ENCODE measurements around the gene FYN.
"Not testable (repeated sequence)": the region's sequence is repeated elsewhere in the genome, so short reads cannot be mapped to it uniquely, and the experiment has no call there.

The FYN gene

DNA sequence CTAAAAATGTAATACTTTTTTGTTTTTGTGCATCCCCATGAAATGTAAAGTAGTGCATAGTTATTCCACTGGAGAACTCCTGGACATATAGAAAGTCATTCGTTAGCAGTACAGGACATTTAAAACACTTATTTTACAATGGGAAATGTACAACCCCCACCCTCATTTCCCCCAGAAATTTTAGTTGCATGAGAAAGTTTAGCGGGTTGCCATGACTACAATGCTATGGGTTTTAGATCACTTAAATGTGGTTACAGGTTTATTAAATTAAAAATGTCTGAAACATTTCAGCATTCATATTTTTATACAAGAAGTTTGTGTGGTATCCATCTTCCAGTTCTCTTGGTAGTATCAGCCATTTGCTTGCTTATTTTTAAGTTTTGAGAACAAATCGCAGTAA lies 212.7 kb downstream of the FYN start:
- no peak for DNase-seq (ENCODE audit: low read depth)

DNA sequence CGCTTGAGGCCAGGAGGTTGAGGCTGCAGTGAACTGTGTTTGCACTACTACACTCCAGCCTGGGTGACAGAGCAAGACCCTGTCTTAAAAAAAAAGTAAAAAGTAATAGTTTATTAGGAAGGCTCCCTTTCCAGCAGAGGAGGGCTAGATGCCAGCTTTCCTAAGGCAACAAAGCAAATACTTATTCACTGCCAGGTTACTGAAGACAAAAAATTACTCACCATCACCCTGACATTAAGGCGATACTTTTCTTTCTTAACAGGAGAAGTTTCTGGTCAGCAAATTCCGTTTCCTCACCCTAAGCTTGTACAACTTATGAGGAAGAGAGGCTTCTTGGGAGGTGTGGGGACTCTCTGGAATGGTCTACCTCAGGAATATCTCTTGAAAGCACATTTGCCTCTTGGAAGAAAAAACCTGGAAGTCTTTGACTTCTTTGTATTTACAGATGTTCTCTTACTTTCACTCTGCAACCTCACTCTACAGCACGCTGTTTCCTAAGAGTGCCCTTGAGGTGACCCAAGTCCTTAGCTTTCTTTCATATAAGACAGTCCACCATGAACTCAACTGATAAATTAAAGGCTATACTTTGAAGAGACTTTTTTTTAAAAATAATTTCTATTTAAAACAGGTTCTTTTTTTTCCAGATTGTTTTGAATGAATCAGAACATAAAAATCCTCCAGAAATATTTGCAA lies 214.6 kb downstream of the FYN start:
- no peak for DNase-seq (ENCODE audit: low read depth)

DNA sequence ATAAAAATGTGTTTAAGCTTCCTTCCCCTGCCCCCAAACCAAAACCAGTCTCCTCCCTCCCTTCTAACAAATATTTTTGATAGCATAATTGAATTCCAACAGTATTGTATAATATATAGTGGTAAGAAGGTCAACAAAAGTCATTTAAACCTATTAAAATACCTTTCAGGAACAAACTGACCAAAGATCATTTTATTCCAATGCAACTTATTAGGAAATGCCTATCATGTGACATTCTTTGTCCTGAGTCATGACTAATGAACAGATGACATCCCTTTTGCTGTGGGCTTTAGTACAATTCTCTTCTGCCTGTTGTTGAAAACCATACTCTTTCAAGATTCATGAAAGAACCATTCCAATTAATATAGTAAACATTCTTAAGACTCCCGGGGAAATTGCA lies 216.1 kb downstream of the FYN start:
- DNase-seq (ENCODE audit: low read depth), result no peak

DNA sequence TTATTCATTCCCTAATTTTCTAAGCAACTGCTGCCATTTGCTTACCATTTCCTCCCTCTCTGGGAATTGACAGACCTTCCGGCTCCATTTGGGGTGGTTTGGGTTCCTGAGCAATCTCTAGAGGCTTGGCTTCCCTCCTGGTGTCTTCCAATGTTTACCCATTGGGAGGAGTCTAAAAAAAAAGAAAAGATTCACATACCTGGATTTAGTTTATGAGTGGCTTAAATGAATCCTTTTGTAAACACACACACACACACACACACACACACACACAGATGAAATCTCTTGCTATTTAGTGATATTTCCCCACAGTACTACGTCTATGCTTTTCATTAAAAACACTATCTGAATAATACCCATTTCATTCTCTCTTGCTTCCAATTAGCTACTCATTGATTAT lies 219.3 kb downstream of the FYN start:
- DNase-seq (ENCODE audit: low read depth), result no peak

DNA sequence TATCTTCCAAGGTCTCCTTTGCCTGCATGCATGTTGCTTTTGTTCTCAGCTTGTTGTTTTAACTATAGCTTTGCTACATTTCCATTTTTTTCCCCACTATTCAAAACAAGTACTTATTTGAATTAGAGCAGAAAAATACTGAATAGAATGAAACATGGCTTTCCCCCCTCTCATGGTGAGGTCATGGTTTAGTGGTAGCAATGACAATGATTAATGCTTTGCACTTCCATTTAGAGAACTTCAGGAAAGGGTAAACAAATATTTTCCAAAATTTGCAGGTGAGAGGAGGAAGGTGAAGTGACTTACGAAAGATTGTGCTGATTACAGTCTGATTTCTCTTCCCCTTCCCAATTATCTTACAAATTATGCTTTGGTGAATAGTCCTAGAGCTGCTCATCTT lies 219.8 kb downstream of the FYN start:
- no peak for DNase-seq (ENCODE audit: low read depth)

DNA sequence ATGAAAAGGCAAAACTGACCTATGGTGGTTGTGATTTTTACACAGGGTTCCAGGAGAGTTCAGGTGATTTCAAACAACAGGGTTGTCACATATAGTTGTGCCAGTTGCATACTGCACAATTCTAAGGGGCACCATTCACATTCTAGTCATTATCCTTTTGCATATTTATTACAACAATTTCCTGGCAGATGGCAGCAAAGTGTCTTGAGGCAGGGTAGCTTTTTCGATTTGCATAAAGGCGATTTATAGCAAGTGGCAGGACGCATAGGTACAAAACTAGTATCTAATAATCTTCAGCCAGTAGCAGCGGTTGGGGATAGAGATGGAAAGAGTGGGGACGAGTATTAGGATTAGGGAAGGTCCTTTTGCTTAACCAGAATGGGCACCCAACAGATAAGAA lies 221.1 kb downstream of the FYN start:
- no peak for DNase-seq (ENCODE audit: low read depth)

DNA sequence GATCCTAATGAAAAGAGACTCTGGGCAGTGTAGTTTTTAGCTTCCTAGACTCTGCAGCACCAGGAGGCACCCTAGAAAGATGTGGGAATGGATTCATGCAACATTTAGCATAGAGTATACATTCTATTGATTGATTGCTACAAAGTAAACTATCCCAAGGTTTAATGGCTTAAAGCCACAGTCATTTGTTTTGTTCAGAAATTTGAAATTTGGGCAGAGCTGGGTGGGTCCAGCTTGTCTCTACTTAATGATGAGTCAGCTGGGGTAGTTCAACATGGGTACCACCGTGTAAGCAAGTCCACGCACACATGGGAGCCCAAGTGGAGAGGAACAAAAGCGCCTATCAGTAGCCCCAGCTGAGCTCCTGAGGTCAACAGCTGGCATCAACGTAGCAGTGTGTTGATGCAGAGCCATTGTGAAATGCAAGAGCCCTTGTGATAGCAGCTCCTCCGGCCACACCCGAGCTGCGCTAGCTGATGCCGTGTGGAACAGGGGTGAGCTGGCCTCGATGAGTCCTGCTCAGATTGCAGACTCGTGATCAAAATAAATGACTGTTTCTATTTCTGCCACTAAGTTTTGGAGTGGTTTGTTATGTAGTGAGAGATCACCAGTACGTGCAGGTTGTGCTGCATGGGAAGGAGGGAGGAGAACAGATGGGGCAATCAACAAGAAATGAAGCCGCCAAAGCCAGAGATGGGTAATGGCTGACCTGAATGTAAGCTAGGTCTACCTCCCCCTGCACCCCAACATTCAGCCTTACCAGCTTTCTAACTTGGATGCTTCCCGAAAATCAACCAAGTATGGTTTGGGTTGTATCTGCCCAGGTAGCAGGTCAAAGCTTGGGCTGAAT lies 221.8 kb downstream of the FYN start:
- no peak for DNase-seq (ENCODE audit: low read depth)

DNA sequence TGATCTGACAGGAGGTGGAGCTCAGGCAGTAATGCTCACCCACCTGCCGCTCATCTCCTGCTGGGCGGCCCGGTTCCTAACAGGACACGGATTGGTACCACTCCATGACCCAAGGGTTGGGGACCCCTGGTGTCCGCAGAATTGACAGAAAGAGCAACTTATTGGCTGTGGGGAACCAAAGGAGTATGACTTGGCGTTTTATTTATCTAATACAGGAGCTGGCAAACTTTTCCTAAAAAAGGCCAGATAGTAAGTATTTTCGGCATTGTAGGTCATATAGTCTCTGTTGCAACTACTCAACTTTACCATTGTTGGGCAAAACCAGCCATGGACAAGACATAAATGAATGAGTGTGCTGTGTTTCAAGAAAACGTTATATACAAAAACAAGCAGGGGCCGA lies 223.2 kb downstream of the FYN start:
- no peak for DNase-seq (ENCODE audit: low read depth)

DNA sequence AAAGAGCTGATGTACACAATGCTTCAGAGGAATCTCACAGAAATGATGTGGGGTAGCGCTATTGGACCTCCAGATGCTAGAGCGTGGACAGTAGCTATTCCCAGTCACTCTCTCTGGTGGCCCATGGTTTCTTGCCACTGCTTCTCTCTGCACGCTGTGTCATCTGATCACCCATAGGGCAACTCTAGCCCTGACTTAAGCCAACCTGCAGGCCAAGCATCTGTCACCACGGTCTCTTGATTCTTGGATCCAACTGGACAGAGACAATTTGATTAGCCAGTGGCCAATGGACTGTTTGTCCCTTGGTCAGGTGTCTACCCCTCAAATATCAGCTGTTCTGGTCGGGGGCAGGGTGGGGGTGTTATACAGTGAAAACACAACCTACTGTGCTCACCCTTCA lies 225.2 kb downstream of the FYN start:
- no peak for DNase-seq (ENCODE audit: low read depth)

DNA sequence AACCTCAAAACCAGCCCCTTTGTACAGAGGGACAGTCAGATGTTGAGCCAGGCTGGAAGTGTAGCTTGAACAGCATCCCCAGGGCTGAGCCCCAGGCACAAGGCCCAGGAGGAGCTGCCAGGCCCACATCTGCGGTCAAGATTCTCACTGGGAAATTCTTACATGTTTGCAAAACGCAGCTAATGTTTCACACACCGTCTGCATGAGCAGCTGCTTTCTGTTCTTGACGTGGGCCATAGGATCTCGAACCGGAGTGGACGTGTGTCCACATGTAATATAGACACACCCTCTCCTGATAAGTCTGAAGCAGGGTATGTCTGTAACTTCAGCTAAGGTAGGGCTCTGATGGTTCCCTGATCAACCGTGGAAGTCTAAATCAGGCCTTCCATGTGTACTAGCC lies 226.3 kb downstream of the FYN start:
- no peak for DNase-seq (ENCODE audit: low read depth)

DNA sequence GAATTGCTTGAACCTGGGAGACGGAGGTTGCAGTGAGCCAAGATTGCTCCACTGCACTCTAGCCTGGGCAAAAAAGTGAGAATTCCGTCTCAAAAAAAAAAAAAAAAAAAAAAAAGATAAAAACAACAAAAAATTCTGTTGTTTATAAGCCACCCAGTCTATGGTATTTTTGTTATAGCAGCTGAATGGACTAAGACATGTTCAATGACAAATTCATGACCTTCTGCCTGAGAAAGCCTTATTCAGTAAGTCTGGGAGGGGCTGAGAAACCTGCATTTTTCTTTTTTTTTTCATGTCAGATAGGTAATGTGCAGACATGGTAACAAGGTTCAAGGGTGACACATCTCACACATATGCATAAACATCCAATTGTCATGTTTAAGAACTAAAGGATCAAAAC lies 227.2 kb downstream of the FYN start:
- no peak for DNase-seq (ENCODE audit: low read depth)

DNA sequence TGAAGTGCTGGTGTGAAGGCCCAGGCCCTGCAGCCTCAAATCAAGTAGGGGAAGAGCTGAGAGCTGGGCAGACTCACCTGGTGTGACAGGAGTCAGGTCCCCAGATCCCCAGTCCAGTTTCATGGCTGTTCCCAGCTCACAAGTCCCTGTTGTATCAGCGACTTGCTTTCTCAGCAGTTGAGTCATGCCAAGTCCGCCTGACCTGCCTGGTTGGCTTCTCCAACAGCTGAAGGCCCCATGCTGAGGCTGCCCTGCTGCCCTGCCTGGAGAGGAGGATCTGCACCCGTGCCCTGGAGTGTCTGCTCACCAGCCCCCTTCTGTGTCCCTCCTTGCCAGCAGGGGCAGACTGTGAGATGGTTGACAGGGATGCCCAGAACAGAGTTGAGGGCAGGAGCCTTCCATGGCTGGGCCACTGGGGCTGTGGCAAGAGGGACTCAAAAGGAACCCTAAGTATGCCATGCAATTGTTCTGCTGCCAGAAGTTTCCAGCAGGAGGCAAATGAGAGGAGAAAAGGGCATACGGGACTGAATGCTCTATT lies 228.3 kb downstream of the FYN start:
- no peak for DNase-seq (ENCODE audit: low read depth)

DNA sequence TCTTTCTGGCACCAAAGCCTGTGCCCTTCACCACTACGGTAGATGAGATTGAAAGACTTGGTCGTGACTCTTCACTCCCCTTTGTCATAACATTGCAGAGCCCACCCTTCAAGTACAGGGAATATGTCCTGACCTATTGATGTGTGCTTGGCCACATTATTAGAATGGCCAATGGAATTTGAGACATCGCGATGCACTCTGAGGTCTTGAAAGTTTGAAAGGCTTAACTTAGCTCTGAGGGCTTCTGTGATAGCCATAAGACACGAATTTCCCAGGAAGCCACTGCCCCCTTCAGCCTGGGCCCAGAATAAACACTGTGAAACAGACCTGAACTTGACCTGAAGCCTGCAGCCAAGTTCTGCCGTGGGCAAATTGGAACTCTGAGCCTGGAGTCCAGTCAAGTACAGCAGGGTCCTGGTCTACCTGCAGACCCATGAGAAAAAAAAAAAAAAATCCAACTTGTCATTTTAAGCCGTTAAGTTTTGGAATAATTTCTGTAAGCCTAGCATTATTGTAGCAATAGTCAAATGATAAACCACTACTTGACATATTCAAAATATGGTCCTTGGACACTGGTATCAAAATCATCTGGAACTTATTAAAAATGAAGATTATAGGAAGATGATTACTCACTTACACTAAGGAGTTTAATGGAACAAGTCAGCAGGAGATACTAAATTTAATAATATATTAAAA lies 230.6 kb downstream of the FYN start:
- DNase-seq (ENCODE audit: low read depth), result no peak

DNA sequence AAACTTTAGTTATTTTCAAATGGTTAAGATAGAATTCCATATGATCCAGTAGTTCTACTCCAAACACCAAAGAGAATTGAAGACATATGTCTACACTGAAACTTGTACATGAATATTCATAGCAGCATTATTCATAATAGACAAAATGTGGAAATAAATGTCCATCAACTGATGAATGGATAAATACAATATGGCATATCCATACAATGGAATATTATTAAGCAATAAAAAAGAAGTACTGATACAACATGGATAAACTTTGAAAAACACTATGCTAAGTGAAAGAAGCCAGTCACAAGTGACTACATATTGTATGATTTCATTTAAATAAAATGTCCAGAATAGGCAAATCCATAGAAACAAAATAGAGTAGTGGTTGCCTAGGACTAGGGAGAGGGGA lies 234.0 kb downstream of the FYN start:
- DNase-seq (ENCODE audit: low read depth), result no peak

DNA sequence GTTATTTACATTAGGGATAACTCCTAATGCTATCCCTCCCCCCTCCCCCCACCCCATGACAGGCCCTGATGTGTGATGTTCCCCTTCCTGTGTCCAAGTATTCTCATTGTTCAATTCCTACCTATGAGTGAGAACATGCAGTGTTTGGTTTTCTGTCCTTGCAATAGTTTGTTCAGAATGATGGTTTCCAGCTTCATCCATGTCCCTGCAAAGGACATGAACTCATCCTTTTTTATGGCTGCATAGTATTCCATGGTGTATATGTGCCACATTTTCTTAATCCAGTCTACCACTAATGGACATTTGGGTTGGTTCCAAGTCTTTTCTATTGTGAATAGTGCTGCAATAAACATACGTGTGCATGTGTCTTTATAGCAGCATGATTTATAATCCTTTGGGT lies 238.3 kb downstream of the FYN start:
- DNase-seq (ENCODE audit: low read depth), result not testable (repeated sequence)

DNA sequence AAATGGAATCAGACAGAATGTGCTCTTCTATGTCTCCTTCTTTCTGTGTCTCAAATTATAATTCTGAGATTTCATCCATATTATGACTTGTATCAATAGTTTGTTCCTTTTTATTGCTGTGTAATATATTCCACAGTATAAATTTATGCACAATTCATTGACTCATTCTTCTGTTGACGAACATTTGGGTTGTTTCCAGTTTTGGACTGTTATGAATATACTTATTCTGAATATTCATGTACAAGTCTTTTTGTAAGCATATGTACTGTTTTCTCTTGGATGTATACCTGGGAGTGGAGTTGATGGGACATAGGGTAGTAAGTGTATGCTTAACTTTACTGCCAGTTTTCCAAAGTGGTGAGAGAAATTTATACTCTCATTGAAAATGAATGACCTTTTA lies 239.4 kb downstream of the FYN start:
- DNase-seq (ENCODE audit: low read depth), result no peak

DNA sequence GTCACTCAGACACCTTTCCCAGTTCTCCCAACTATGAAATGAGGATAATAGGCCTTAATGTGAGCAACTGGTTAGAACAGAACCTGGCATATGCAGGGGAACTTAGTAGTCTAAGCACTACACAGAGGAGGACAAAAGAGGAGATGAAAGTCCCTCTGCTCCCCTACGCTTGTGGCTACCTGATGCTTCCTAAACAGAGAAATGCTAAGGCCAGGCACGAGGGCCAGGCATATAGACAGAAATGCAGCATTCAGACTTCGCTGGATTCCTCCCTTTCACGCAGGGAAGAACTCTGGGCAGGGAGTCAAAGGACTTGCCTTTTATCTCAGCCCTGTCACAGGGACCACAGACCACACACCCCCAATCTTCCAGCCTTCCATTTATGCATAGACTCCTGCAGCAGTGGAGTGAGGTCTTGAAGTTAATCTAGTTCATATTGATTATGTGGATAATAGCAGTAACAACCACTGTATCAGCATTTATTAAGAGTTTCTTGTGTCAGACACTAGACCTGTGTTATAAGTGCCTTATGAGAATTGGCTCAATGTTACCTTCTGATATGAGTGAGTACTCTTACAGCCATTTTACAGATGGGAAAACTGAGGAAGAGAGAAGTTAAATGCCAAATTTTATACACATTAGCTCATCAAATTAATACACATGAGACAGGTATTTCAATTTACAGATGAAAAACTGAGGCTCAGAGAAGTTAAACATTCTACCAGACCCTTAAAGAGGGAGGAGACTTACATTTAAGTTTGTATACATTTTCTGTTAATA lies 240.6 kb downstream of the FYN start:
- no peak for DNase-seq (ENCODE audit: low read depth)

DNA sequence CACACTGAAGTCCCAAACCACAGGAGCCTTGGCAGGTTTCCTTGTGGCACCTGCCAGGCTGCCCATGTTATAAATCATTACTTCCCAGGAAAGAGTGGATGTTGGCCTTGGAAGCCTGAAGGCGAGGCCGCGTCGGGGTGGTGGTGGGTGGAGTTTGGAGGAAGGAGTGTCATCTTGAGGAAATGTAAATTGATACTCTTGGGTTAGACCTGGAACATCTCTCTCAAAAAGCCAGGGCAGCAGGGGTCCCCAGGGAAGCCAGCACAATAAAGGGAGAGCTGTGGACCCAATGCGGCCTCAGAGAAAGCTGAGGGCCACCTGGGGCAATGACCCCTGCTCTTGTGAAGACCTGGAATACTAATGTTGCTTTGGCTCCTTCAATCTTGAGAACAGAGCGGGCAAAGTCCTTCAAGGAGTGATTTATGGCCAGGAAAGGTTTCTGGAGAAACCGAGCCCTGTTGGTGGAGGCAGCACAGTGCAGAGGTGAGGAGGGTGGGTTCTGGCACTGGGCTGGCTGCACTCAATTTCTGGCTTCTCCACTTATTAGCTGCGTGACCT lies 241.3 kb downstream of the FYN start:
- no peak for DNase-seq (ENCODE audit: low read depth)

DNA sequence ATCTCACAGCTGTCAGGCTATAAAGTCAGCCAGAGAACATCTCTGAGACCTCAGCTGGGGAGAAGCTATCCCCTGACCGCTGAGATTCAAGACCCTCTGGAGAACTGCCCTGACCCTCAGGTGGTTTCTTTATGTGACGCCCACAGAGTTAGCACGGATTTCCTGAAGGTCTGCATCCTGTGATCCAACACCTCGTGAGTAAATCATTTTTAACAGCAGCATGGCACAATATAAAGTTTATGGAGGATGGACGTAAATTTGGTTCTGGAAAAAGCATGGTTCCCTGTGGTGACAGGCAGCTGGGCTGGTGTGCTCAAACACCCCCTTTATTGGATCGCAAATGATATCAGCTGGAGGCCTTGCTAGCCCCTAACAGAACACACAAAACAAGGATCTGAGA lies 242.2 kb downstream of the FYN start:
- DNase-seq (ENCODE audit: low read depth), result no peak

DNA sequence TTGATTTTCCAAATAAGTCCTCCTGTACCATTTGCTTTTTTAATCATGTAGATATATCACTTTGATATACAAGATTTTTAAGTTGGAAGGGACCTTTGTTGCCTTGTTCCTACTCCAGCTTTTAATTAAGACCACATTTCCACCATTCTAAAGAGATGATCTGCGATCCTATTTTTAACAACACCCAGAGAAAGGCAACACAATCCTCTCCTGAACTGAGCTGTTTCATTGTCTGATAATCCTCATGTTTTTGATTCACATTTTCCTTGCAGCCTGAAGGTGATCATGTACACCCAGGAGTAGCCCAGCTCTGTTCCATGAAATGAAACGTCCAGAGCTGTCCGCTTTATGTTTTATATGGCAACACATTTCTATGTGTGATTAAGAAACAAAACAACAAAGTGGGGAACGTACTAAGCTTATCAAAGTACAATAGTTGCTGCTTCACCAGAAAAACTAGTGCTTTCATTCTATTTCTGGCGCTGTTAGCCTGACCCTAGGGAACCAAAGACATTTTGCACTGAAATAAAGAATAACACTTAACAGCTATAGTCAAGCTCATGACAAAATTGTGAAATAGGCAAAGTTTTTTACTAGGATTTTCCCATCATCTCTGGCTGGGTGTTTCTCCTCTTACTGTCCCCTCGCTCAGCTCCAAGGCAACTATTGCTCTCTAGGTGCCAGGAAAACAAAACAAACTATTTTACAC lies 245.0 kb downstream of the FYN start:
- no peak for DNase-seq (ENCODE audit: low read depth)

DNA sequence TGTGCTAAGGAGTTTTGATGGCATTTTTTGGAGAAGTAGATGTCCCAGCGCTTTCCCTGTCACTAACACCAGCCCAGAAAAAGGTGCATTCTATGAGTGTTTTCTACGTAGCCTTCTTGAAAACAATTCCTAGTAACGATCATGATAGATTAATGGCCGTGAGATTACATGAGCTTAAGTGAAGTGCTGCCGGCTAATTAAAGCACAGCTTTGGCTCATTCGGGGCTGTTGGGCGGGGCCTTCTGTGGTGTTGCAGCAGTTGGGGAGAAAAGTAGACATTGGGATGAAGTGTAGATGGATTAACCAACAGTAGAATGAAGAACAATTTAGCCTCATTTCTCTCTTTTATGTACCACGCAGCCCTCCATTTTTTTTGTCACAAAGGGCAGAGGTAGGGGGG lies 246.8 kb downstream of the FYN start:
- DNase-seq (ENCODE audit: low read depth), result no peak

Data from stimulated activated CD8-positive, alpha-beta memory T cell treated with anti-CD3 and anti-CD28 coated beads, Interleukin-12 subunit alpha, Interleukin-12 subunit beta, amount 100 ng/mL, for 4 hours (primary cell).